HG03460 (cell line): ENCODE results near the gene ERBB4.

Experiments used
- ATAC-seq: cut with Tn5 transposase; IDR thresholded peaks from one replicate; pipeline ENCODE4 v1.9.1; 2021; ENCODE audit not compliant: unreplicated experiment

The ERBB4 gene

GRCh38 chr2:211846036-211846400, 692.6 kb downstream of the ERBB4 start:
- ATAC-seq = no peak

- no peak for ATAC-seq
Observed at GRCh38 chr2:211845338-211846035, 693.1 kb downstream of the ERBB4 start.

- ATAC-seq = no peak
Observed at GRCh38 chr2:211837706-211838105, 700.9 kb downstream of the ERBB4 start.

- ATAC-seq = no peak
Observed at GRCh38 chr2:211837206-211837605, 701.4 kb downstream of the ERBB4 start.

GRCh38 chr2:211836409-211836808, 702.2 kb downstream of the ERBB4 start:
- no peak for ATAC-seq

- no peak for ATAC-seq
Observed at GRCh38 chr2:211835695-211836094, 702.9 kb downstream of the ERBB4 start.

GRCh38 chr2:211833582-211834279, 704.9 kb downstream of the ERBB4 start:
- ATAC-seq = no peak

- ATAC-seq = no peak
Observed at GRCh38 chr2:211829725-211830124, 708.9 kb downstream of the ERBB4 start.

GRCh38 chr2:211823886-211824479, 714.6 kb downstream of the ERBB4 start:
- ATAC-seq = no peak

GRCh38 chr2:211822686-211823335, 715.8 kb downstream of the ERBB4 start:
- ATAC-seq = no peak

GRCh38 chr2:211816754-211817153, 721.8 kb downstream of the ERBB4 start:
- ATAC-seq = no peak

- no peak for ATAC-seq
Observed at GRCh38 chr2:211812587-211812986, 726.0 kb downstream of the ERBB4 start.

GRCh38 chr2:211802666-211803065, 735.9 kb downstream of the ERBB4 start:
- no peak for ATAC-seq

GRCh38 chr2:211800001-211800400, 738.6 kb downstream of the ERBB4 start:
- no peak for ATAC-seq

- no peak for ATAC-seq
Observed at GRCh38 chr2:211798868-211799267, 739.7 kb downstream of the ERBB4 start.

- ATAC-seq = no peak
Observed at GRCh38 chr2:211793690-211794089, 744.9 kb downstream of the ERBB4 start.

- no peak for ATAC-seq
Observed at GRCh38 chr2:211789982-211790381, 748.6 kb downstream of the ERBB4 start.

GRCh38 chr2:211766689-211767088, 771.9 kb downstream of the ERBB4 start:
- ATAC-seq = no peak

- no peak for ATAC-seq
Observed at GRCh38 chr2:211762479-211762878, 776.1 kb downstream of the ERBB4 start.

- no peak for ATAC-seq
Observed at GRCh38 chr2:211760103-211760502, 778.5 kb downstream of the ERBB4 start.

- ATAC-seq = no peak
Observed at GRCh38 chr2:211756266-211756665, 782.3 kb downstream of the ERBB4 start.

GRCh38 chr2:211755187-211755586, 783.4 kb downstream of the ERBB4 start:
- no peak for ATAC-seq
